ENCODE data around the gene GPC6. TPM values are rescaled to one million over a fixed set of nuclear protein-coding genes. Genes with fewer than 3 reads are reported as not detected.
A peak's percentile ranks its signal among the peaks of the same experiment; 100 is the strongest.

Gene GPC6
- total RNA-seq, 1 donor from 2014 or later, result 63.0 TPM

DNA sequence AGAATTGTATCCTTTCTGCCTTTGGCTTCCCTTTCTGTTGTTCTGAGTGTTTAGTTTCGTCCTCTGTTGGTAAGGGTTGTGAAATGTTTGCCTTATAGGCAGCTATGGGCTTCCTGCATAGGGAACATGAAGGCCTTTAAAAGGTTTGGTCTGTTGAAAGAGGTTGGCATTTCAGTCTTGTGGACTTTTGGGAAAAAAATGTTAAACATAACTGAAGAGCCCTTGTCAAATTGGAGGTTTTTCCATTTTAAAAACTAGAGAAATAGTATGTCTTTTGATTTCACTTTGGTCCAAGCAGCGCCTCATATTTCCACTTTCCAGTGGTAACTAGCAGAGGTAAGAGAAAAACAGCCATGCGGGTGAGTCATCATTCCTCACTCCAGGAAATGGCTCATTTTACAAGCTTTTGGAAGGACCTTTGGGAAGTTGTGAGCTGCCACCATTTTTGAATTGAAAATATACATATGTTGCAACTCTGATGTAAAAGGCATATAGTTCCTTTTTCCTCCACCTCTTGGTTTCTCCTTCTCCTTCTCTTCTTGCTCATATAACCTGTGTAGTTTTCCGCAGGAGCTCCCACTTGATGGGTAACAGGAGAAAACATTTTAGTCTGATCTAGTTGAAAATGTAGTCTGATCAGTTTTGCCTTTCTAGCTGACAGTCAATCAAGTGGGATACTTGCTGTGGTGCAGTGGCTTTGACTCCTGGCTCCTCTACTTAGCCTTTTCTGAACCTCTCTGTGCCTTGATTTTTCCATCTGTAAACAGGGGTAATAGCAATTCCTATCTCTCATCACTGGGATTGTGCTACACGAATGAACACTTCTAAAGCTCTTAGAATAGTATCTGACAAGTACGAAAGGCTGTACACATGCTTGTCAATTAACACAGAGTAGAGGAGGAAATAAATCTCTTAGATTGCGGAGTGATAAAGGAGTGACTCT lies 23.0 kb downstream of the GPC6 start:
- Histone ChIP-seq H2AFZ (ENCODE audit: low read depth, low read length) (peak overlapping the region; percentile 36), H3K79me2 (ENCODE audit: insufficient read depth, low read length) (peaks cover 49% of the 10 kb centered on the region), H3K4me3 (ENCODE audit: insufficient read depth, low read depth, low read length) (no peak overlapping the region), H3K4me1 (ENCODE audit: insufficient read depth, low read length) (peaks cover 24% of the 10 kb centered on the region), H3K9ac (ENCODE audit: low read length) (peak overlapping the region; percentile 47), H3K27ac (ENCODE audit: low read depth, low read length) (peak overlapping the region; percentile 82), H3K4me2 (ENCODE audit: low read length) (peak overlapping the region; percentile 76), H3K36me3 (ENCODE audit: insufficient read depth, low read length) (no peaks in the 10 kb centered on the region), H4K20me1 (ENCODE audit: insufficient read depth, low read length) (no peaks in the 10 kb centered on the region), H3K9me3 (ENCODE audit: insufficient read depth, low read depth, low read length) (no peaks in the 10 kb centered on the region), H3K27me3 (ENCODE audit: insufficient read depth, low read length) (no peaks in the 10 kb centered on the region)
- FAIRE-seq (peak; percentile 79), DNase-seq (ENCODE audit: low read depth) (peak; percentile 91)
- TF ChIP-seq, protein P1, sequence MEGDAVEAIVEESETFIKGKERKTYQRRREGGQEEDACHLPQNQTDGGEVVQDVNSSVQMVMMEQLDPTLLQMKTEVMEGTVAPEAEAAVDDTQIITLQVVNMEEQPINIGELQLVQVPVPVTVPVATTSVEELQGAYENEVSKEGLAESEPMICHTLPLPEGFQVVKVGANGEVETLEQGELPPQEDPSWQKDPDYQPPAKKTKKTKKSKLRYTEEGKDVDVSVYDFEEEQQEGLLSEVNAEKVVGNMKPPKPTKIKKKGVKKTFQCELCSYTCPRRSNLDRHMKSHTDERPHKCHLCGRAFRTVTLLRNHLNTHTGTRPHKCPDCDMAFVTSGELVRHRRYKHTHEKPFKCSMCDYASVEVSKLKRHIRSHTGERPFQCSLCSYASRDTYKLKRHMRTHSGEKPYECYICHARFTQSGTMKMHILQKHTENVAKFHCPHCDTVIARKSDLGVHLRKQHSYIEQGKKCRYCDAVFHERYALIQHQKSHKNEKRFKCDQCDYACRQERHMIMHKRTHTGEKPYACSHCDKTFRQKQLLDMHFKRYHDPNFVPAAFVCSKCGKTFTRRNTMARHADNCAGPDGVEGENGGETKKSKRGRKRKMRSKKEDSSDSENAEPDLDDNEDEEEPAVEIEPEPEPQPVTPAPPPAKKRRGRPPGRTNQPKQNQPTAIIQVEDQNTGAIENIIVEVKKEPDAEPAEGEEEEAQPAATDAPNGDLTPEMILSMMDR (IDR thresholded peaks at IDR 0.05; ENCODE audit: insufficient read depth, low read depth, low read length), result no peak
- TF ChIP-seq EZH2 (IDR thresholded peaks at IDR 0.05; ENCODE audit: insufficient read depth, low read length), result no peak
- peaks cover 4% of the 10 kb centered on the region for H3K36me3 Mint-ChIP-seq (ENCODE audit: low read depth, unreplicated experiment)
- H3K27me3 Mint-ChIP-seq (ENCODE audit: low read depth, unreplicated experiment), result no peaks in the 10 kb centered on the region
- peak overlapping the region; percentile 91 for H3K27ac Mint-ChIP-seq (ENCODE audit: unreplicated experiment)
- H3K4me3 Mint-ChIP-seq (ENCODE audit: unreplicated experiment), result no peak overlapping the region
- no peaks in the 10 kb centered on the region for H3K9me3 Mint-ChIP-seq (ENCODE audit: unreplicated experiment)
- H3K4me1 Mint-ChIP-seq (ENCODE audit: low read depth, unreplicated experiment), result peaks cover 49% of the 10 kb centered on the region

DNA sequence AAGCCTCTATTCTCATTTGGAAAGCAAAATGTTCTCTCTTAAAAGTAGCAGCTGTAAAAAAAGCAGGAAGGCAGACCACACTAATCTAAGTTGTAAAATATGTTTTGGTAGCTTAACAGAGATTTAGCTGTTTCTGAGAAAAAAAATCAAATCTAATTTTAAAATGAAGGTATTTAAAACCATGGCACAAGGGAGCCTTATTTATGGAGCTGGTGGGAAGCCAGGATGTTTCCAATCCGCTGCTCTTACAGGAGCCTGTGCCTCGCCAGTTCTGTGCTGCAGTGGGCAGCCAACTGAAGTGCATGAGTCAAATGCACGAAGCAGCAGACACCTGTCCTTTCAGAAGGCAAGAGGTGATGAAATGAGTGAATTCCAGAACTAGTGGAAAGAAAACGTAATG lies 28.2 kb downstream of the GPC6 start:
- Mint-ChIP-seq H3K36me3 (ENCODE audit: low read depth, unreplicated experiment) (peaks cover 4% of the 10 kb centered on the region), H3K27me3 (ENCODE audit: low read depth, unreplicated experiment) (no peaks in the 10 kb centered on the region), H3K9me3 (ENCODE audit: unreplicated experiment) (no peaks in the 10 kb centered on the region), H3K4me1 (ENCODE audit: low read depth, unreplicated experiment) (peaks cover 24% of the 10 kb centered on the region), H3K27ac (ENCODE audit: unreplicated experiment) (no peak overlapping the region), H3K4me3 (ENCODE audit: unreplicated experiment) (no peak overlapping the region)
- Histone ChIP-seq H3K9ac (ENCODE audit: low read length) (no peak overlapping the region), H3K4me2 (ENCODE audit: low read length) (no peak overlapping the region), H4K20me1 (ENCODE audit: insufficient read depth, low read length) (no peaks in the 10 kb centered on the region), H3K4me3 (ENCODE audit: insufficient read depth, low read depth, low read length) (no peak overlapping the region), H3K4me1 (ENCODE audit: insufficient read depth, low read length) (peaks cover 3% of the 10 kb centered on the region), H3K27me3 (ENCODE audit: insufficient read depth, low read length) (no peaks in the 10 kb centered on the region), H3K9me3 (ENCODE audit: insufficient read depth, low read depth, low read length) (no peaks in the 10 kb centered on the region), H2AFZ (ENCODE audit: low read depth, low read length) (no peak overlapping the region), H3K36me3 (ENCODE audit: insufficient read depth, low read length) (no peaks in the 10 kb centered on the region), H3K79me2 (ENCODE audit: insufficient read depth, low read length) (peaks cover 26% of the 10 kb centered on the region), H3K27ac (ENCODE audit: low read depth, low read length) (no peak overlapping the region)
- TF ChIP-seq, protein P1 (IDR thresholded peaks at IDR 0.05; ENCODE audit: insufficient read depth, low read depth, low read length), result no peak
- TF ChIP-seq EZH2 (IDR thresholded peaks at IDR 0.05; ENCODE audit: insufficient read depth, low read length), result no peak
- DNase-seq (ENCODE audit: low read depth), result peak; percentile 57
- FAIRE-seq, result no peak

- no peaks in the 10 kb centered on the region for H4K20me1 ChIP-seq (ENCODE audit: insufficient read depth, low read length)
- Mint-ChIP-seq H3K9me3 (ENCODE audit: unreplicated experiment) (no peaks in the 10 kb centered on the region), H3K4me3 (ENCODE audit: unreplicated experiment) (no peak overlapping the region), H3K27ac (ENCODE audit: unreplicated experiment) (no peak overlapping the region), H3K36me3 (ENCODE audit: low read depth, unreplicated experiment) (no peaks in the 10 kb centered on the region), H3K27me3 (ENCODE audit: low read depth, unreplicated experiment) (no peaks in the 10 kb centered on the region), H3K4me1 (ENCODE audit: low read depth, unreplicated experiment) (peaks cover 26% of the 10 kb centered on the region)
- FAIRE-seq, result no peak
- H3K4me1 ChIP-seq (ENCODE audit: insufficient read depth, low read length), result peaks cover 14% of the 10 kb centered on the region
- no peak overlapping the region for H3K27ac ChIP-seq (ENCODE audit: low read depth, low read length)
- no peaks in the 10 kb centered on the region for H3K9me3 ChIP-seq (ENCODE audit: insufficient read depth, low read depth, low read length)
- no peaks in the 10 kb centered on the region for H3K27me3 ChIP-seq (ENCODE audit: insufficient read depth, low read length)
- no peak overlapping the region for H3K4me2 ChIP-seq (ENCODE audit: low read length)
- no peaks in the 10 kb centered on the region for H3K36me3 ChIP-seq (ENCODE audit: insufficient read depth, low read length)
- H3K9ac ChIP-seq (ENCODE audit: low read length), result no peak overlapping the region
- peaks cover 6% of the 10 kb centered on the region for H3K79me2 ChIP-seq (ENCODE audit: insufficient read depth, low read length)
- H3K4me3 ChIP-seq (ENCODE audit: insufficient read depth, low read depth, low read length), result no peak overlapping the region
- DNase-seq (ENCODE audit: low read depth), result no peak
- TF ChIP-seq EZH2 (IDR thresholded peaks at IDR 0.05; ENCODE audit: insufficient read depth, low read length), result no peak
- TF ChIP-seq, protein P1 (IDR thresholded peaks at IDR 0.05; ENCODE audit: insufficient read depth, low read depth, low read length), result no peak
- H2AFZ ChIP-seq (ENCODE audit: low read depth, low read length), result no peak overlapping the region
These were observed 30.4 kb downstream of the GPC6 start for GRCh38 chr13:93256998-93257397.

Data from astrocyte (in vitro differentiated cells and primary cell).